MV-4-11 (cell line): Measurements from ENCODE around the gene EVC2.

Source experiments
- DNase-seq: peaks from one replicate; lab custom pipeline; 2025; lab: John Stamatoyannopoulos, UW

Gene EVC2

GRCh38 chr4:5708449-5709206 is at the start of gene EVC2:
Gene EVC2, minus strand, starts transcription at chr4:5708559. Its CDS starts 46 bp downstream, at chr4:5708513.
- no peak for DNase-seq

- no peak for DNase-seq
Measured at GRCh38 chr4:5757954-5758353, 49.6 kb upstream of the EVC2 start.

- no peak for DNase-seq
Measured at GRCh38 chr4:5757536-5757935, 49.2 kb upstream of the EVC2 start.

GRCh38 chr4:5757091-5757490 is 48.7 kb upstream of the EVC2 start:
- DNase-seq: no peak

GRCh38 chr4:5756271-5756670 is 47.9 kb upstream of the EVC2 start:
- no peak for DNase-seq

- DNase-seq: no peak
Measured at GRCh38 chr4:5755679-5756078, 47.3 kb upstream of the EVC2 start.

- no peak for DNase-seq
Measured at GRCh38 chr4:5755161-5755560, 46.8 kb upstream of the EVC2 start.

- no peak for DNase-seq
Measured at GRCh38 chr4:5754529-5754881, 46.1 kb upstream of the EVC2 start.

- no peak for DNase-seq
Measured at GRCh38 chr4:5753766-5754528, 45.6 kb upstream of the EVC2 start.

GRCh38 chr4:5753366-5753765 is 45.0 kb upstream of the EVC2 start:
- DNase-seq: no peak

- DNase-seq: no peak
Measured at GRCh38 chr4:5752376-5753184, 44.2 kb upstream of the EVC2 start.

GRCh38 chr4:5751666-5752375 is 43.5 kb upstream of the EVC2 start:
- no peak for DNase-seq

GRCh38 chr4:5750946-5751665 is 42.7 kb upstream of the EVC2 start:
- DNase-seq: no peak

GRCh38 chr4:5750052-5750945 is 41.9 kb upstream of the EVC2 start:
- DNase-seq: no peak

- DNase-seq: no peak
Measured at GRCh38 chr4:5749568-5749967, 41.2 kb upstream of the EVC2 start.

GRCh38 chr4:5747738-5748375 is 39.5 kb upstream of the EVC2 start:
- DNase-seq: no peak

- no peak for DNase-seq
Measured at GRCh38 chr4:5746829-5747737, 38.7 kb upstream of the EVC2 start.

GRCh38 chr4:5746250-5746649 is 37.9 kb upstream of the EVC2 start:
- no peak for DNase-seq

GRCh38 chr4:5742968-5743367 is 34.6 kb upstream of the EVC2 start:
- DNase-seq: no peak
